ENCODE results near the gene PSMA6. TPM values are rescaled to one million over a fixed set of nuclear protein-coding genes. Genes with fewer than 3 reads are reported as not detected.
"Not testable (repeated sequence)": the region's sequence is repeated elsewhere in the genome, so short reads cannot be mapped to it uniquely, and the experiment has no call there.

Gene PSMA6
- total and polyA plus RNA-seq, 4 donors, result 87.5 to 151 (median 98.8) TPM

GRCh38 chr14:35355981-35356841 is 64.0 kb downstream of the PSMA6 start:
- TF ChIP-seq REST (IDR thresholded peaks at IDR 0.05), result peak; percentile 31
- TF ChIP-seq FOXA1 (IDR thresholded peaks at IDR 0.05), result peak; percentile 45
- no peak for TF ChIP-seq MAX (IDR thresholded peaks at IDR 0.05)
- TF ChIP-seq NR2F2 (IDR thresholded peaks at IDR 0.05), result no peak
- TF ChIP-seq RAD21 (IDR thresholded peaks at IDR 0.05), result peak in 1 of 2 donors; percentile 32
- peak in 1 of 2 donors; percentile 59 for TF ChIP-seq EGR1 (IDR thresholded peaks at IDR 0.05; ENCODE audit: low read depth in 2 of 2)
- peak in 1 of 2 donors; percentile 72 for TF ChIP-seq GABPA (IDR thresholded peaks at IDR 0.05 in 1 of 2, conservative IDR thresholded peaks at IDR 0.05 in 1 of 2)
- TF ChIP-seq JUND (IDR thresholded peaks at IDR 0.05), result peak; percentile 58 to 70
- peak; percentile 70 for TF ChIP-seq ATF3 (IDR thresholded peaks at IDR 0.05)
- peak; percentile 94 for TF ChIP-seq SP1 (IDR thresholded peaks at IDR 0.05)
- peak; percentile 89 to 90 for TF ChIP-seq HNF4A (conservative IDR thresholded peaks at IDR 0.05)
- peak; percentile 51 for TF ChIP-seq YY1 (IDR thresholded peaks at IDR 0.05)
- peak; percentile 51 for TF ChIP-seq FOXA2 (IDR thresholded peaks at IDR 0.05)
- peak; percentile 50 for TF ChIP-seq ZBTB33 (IDR thresholded peaks at IDR 0.05)
- peak; percentile 54 for TF ChIP-seq HNF4G (IDR thresholded peaks at IDR 0.05)
- no peak for TF ChIP-seq CTCF (IDR thresholded peaks at IDR 0.05; ENCODE audit: low read depth, low read length, missing input control)
- TF ChIP-seq TAF1 (conservative IDR thresholded peaks at IDR 0.05), result no peak
- TF ChIP-seq RXRA (IDR thresholded peaks at IDR 0.05), result peak; percentile 94 to 95
- peak overlapping the region; percentile 82 to 84 for H3K27ac ChIP-seq (ENCODE audit: low read depth in 1 of 2, low read length in 2 of 2)
- H3K4me1 ChIP-seq (ENCODE audit: control insufficient read depth in 4 of 4, insufficient read depth in 4 of 4, low read length in 3 of 4), result peaks cover 14 to 45% (median 19%) of the 10 kb centered on the region in 4 donors
- H3K27me3 ChIP-seq (ENCODE audit: control insufficient read depth in 4 of 4, insufficient read depth in 4 of 4, low read length in 3 of 4), result no peaks in the 10 kb centered on the region
- no peak for DNase-seq (ENCODE audit: low spot score)
- 28% methylated on average over 5 of the region's 5 CpGs for WGBS
- no peak overlapping the region for H3K4me3 ChIP-seq (ENCODE audit: low read depth in 1 of 3, low read length in 3 of 3)
- peak overlapping the region in 1 of 2 donors; percentile 29 for H3K9ac ChIP-seq (ENCODE audit: low read depth in 1 of 2, low read length in 2 of 2)
- H3K9me3 ChIP-seq (ENCODE audit: control insufficient read depth in 4 of 4, low read length in 3 of 4), result no peaks in the 10 kb centered on the region
- H3K36me3 ChIP-seq (ENCODE audit: control insufficient read depth in 4 of 4, insufficient read depth in 3 of 4, low read depth in 1 of 4, low read length in 3 of 4), result no peaks in the 10 kb centered on the region

GRCh38 chr14:35359655-35360054 is 67.5 kb downstream of the PSMA6 start:
- 95% methylated on average over 7 of the region's 7 CpGs for WGBS
- H3K9ac ChIP-seq (ENCODE audit: low read depth in 1 of 2, low read length in 2 of 2); H3K27me3 ChIP-seq (ENCODE audit: control insufficient read depth in 4 of 4, insufficient read depth in 4 of 4, low read length in 3 of 4); H3K9me3 ChIP-seq (ENCODE audit: control insufficient read depth in 4 of 4, low read length in 3 of 4); H3K36me3 ChIP-seq (ENCODE audit: control insufficient read depth in 4 of 4, insufficient read depth in 3 of 4, low read depth in 1 of 4, low read length in 3 of 4); H3K27ac ChIP-seq (ENCODE audit: low read depth in 1 of 2, low read length in 2 of 2); H3K4me3 ChIP-seq (ENCODE audit: low read depth in 1 of 3, low read length in 3 of 3); DNase-seq (ENCODE audit: low spot score): not testable (repeated sequence)
- H3K4me1 ChIP-seq (ENCODE audit: control insufficient read depth in 4 of 4, insufficient read depth in 4 of 4, low read length in 3 of 4), result peaks cover under 1 to 18% (median 4%) of the 10 kb centered on the region in 4 donors
